Psoas muscle (tissue), 8 donors: ENCODE data around the gene EN2. TPM values are rescaled to one million over a fixed set of nuclear protein-coding genes. Genes with fewer than 3 reads are reported as not detected.

Experiments used
- ATAC-seq, 4 donors: fragments of 200-7000 bp; cut with Tn5 transposase; one replicate each; pipeline ENCODE4 v1.9.1; 2020; ENCODE audit warnings: moderate library complexity in 3 of 4, mild to moderate bottlenecking in 2 of 4
- DNase-seq, 2 donors: peaks; one replicate each; pipeline ENCODE4 v3.0.0-alpha.2; 2020
- H3K27ac ChIP-seq: fragments of 200-600 bp; one replicate; pipeline ENCODE4 v1.8.0; 2022
- H3K27me3 ChIP-seq, 3 donors: fragments of 200-600 bp in 1 of 3; one replicate each; pipeline versions ENCODE4 v1.6.1 to v1.8.0; 2013 to 2022; ENCODE audit warnings: low read length in 2 of 3, mild to moderate bottlenecking in 2 of 3, moderate library complexity in 1 of 3; ENCODE audit not compliant: insufficient read depth in 3 of 3
- H3K36me3 ChIP-seq, 2 donors: fragments of 200-600 bp in 1 of 2; one replicate each; pipeline versions ENCODE4 v1.6.1 to v1.8.0; 2013 to 2022; ENCODE audit warnings: low read depth in 1 of 2, mild to moderate bottlenecking in 1 of 2, moderate library complexity in 1 of 2; ENCODE audit not compliant: insufficient read depth in 1 of 2
- H3K4me1 ChIP-seq: fragments of 200-600 bp; one replicate; pipeline ENCODE4 v1.8.0; 2022
- H3K4me3 ChIP-seq: fragments of 200-600 bp; one replicate; pipeline ENCODE4 v1.8.0; 2022; ENCODE audit warnings: mild to moderate bottlenecking
- H3K9me3 ChIP-seq: fragments of 200-600 bp; one replicate; pipeline ENCODE4 v1.8.0; 2022
- CTCF ChIP-seq: fragments of 200-600 bp; IDR thresholded peaks from one replicate; pipeline ENCODE4 v1.8.0; 2022; ENCODE audit warnings: antibody characterized with exemption
- WGBS, 3 donors: extraction: QIAGEN DNeasy Blood & Tissue Kit; methylation state at CpG; one replicate each; pipeline versions ENCODE4 v1.1.6 to v1.1.7; 2013; 5-methylcytosine and 5-hydroxymethylcytosine counted together
- intact Hi-C, 2 donors: fragments of 100-400 bp; cut with DNase I; formaldehyde crosslinking; loops; one replicate each; pipeline versions ENCODE4 v1.11.0 to v1.14.2; 2022
- polyA plus RNA-seq, 3 donors: library from polyadenylated mRNA; stranded (reverse); fragments of 200-250 nt; gene quantifications; one replicate each; pipeline ENCODE4 v1.2.3, GENCODE V29; 2013
- total RNA-seq, 4 donors: library from RNA; stranded (reverse); fragmentation: NEBNext Ultra II Directional in 2 of 4; extraction: Animal tissue kit (Norgen Biotek cat#: 25700) in 2 of 4; gene quantifications; one replicate each; pipeline versions ENCODE4 v1.2.1 to v1.2.4, GENCODE V29; 2021 to 2023
- donor health status: healthy with polysubstance abuse.
- donor health status: DM: no; HTN: no; CAD: no; lungs with moderate emphysema.
- donor health status: Bipolar disorder and iron deficiency.
- donor health status: healthy.
- donor health status: DM: yes; HTN: yes; CAD: no.
- donor health status: DM: no; HTN: no; CAD: no.
- donor health status: DM: no; HTN: no; CAD: no.
- donor health status: DM: yes; HTN: yes; CAD: no.

The EN2 gene
- total and polyA plus RNA-seq, 7 donors: 0.13 to 1.3 (median 0.36) TPM

GRCh38 chr7:155483868-155484325, 26.0 kb downstream of the EN2 start:
- Histone ChIP-seq H3K36me3 (no peaks in the 10 kb centered on the region), H3K27ac (no peak overlapping the region), H3K9me3 (no peaks in the 10 kb centered on the region), H3K4me3 (no peak overlapping the region), H3K4me1 (no peaks in the 10 kb centered on the region), H3K27me3 (peaks cover 0 to 66% (median 9%) of the 10 kb centered on the region in 3 donors)
- no peak for TF ChIP-seq CTCF
- WGBS, 3 donors: 18 to 31% (median 20%) methylated on average over 16 of the region's 16 CpGs
- ATAC-seq: no peak
- intact Hi-C loops: no loop called here
- no peak for DNase-seq

- no peaks in the 10 kb centered on the region for H3K4me1 ChIP-seq
- H3K27me3 ChIP-seq: peaks cover 0 to 63% (median 9%) of the 10 kb centered on the region in 3 donors
- no peak overlapping the region for H3K27ac ChIP-seq
- no peak for TF ChIP-seq CTCF
- DNase-seq (no peak), ATAC-seq (no peak)
- H3K36me3 ChIP-seq: no peaks in the 10 kb centered on the region
- no peak overlapping the region for H3K4me3 ChIP-seq
- WGBS, 3 donors: 91 to 93% (median 92%) methylated on average over 23 of the region's 23 CpGs
- intact Hi-C loops: no loop called here
- no peaks in the 10 kb centered on the region for H3K9me3 ChIP-seq
Observed at GRCh38 chr7:155484483-155485399, 26.8 kb downstream of the EN2 start.

GRCh38 chr7:155486783-155487508, 29.0 kb downstream of the EN2 start:
- Histone ChIP-seq H3K4me1 (no peaks in the 10 kb centered on the region), H3K27ac (no peak overlapping the region), H3K36me3 (no peaks in the 10 kb centered on the region), H3K27me3 (peaks cover 0 to 79% (median 15%) of the 10 kb centered on the region in 3 donors), H3K4me3 (no peak overlapping the region), H3K9me3 (no peaks in the 10 kb centered on the region)
- intact Hi-C loops: no loop called here
- DNase-seq: no peak
- no peak for TF ChIP-seq CTCF
- 82 to 86% (median 85%) methylated on average over 18 of the region's 18 CpGs for WGBS, 3 donors
- ATAC-seq: no peak

GRCh38 chr7:155487509-155488482, 29.9 kb downstream of the EN2 start:
- intact Hi-C loops: no loop called here
- Histone ChIP-seq H3K27me3 (peaks cover 0 to 80% (median 15%) of the 10 kb centered on the region in 3 donors), H3K27ac (no peak overlapping the region), H3K4me1 (no peaks in the 10 kb centered on the region), H3K4me3 (no peak overlapping the region), H3K36me3 (no peaks in the 10 kb centered on the region), H3K9me3 (no peaks in the 10 kb centered on the region)
- 80 to 81% (median 81%) methylated on average over 31 of the region's 31 CpGs for WGBS, 3 donors
- DNase-seq: no peak
- no peak for TF ChIP-seq CTCF
- ATAC-seq: no peak
